K562 (cell line): ENCODE results near the gene SERPINB2. TPM values are rescaled to one million over a fixed set of nuclear protein-coding genes. Genes with fewer than 3 reads are reported as not detected.
"Not testable (repeated sequence)": the region's sequence is repeated elsewhere in the genome, so short reads cannot be mapped to it uniquely, and the experiment has no call there.

ENCODE experiments used
- ATAC-seq: fragments of 200-7000 bp; cut with Tn5 transposase; 3 replicates; pipeline ENCODE4 v1.9.1; 2020; ENCODE audit warnings: moderate library complexity
- BruUV-seq: library from RNA; stranded (reverse); fragments of 400-500 nt; replicated peaks from 2 replicates; lab custom pipeline; 2021; lab: Mats Ljungman, UMichigan
- CTCF ChIA-PET: fragments of 300-600 bp; formaldehyde crosslinking; extraction: SDS; loops from one replicate; lab custom pipeline; 2021; ENCODE audit warnings: low intra/inter-chr PET ratio; lab: Yijun Ruan, JAX
- POLR2A ChIA-PET: fragments of 300-600, 350-650 bp; sonication (Branson Sonifier 250); formaldehyde crosslinking; extraction: SDS; loops from one replicate; lab custom pipeline; 2021; ENCODE audit warnings: antibody characterized with exemption, inconsistent platforms; lab: Yijun Ruan, JAX
- DNase-seq, 4 experiments: peaks; one replicate each; pipeline versions ENCODE4 v3.0.0 to v3.0.0-alpha.2; 2011 to 2018; ENCODE audit warnings: low spot score in 3 of 4, mixed read lengths in 3 of 4; ENCODE audit errors: extremely low read depth in 1 of 4
- FAIRE-seq: peaks from 2 replicates; lab custom pipeline; 2011; peaks lifted over from hg19 to GRCh38; lab: Jason Lieb, UNC
- H2AFZ ChIP-seq: 2 replicates; pipeline ENCODE4 v1.6.0; 2011; ENCODE audit warnings: low read depth, low read length, control low read depth, inconsistent platforms
- H3K27ac ChIP-seq: fragments of 200-600 bp; 3 replicates; pipeline ENCODE4 v1.8.0; 2011; ENCODE audit warnings: low read depth, mild to moderate bottlenecking, control low read depth, inconsistent platforms, low read length, moderate library complexity, mixed read lengths; ENCODE audit errors: extremely low read depth
- H3K27me3 ChIP-seq, 2 experiments: fragments of 300-600 bp in 1 of 2; 2 replicates in 1 of 2; 3 replicates in 1 of 2; pipeline versions ENCODE4 v1.6.0 to v1.8.0; 2011; ENCODE audit warnings: inconsistent platforms in 2 of 2, low read length in 2 of 2, mild to moderate bottlenecking in 1 of 2, mixed read lengths in 1 of 2, moderate library complexity in 1 of 2; ENCODE audit not compliant: control insufficient read depth in 2 of 2, insufficient read depth in 2 of 2
- H3K36me3 ChIP-seq: fragments of 300-600 bp; 3 replicates; pipeline ENCODE4 v1.8.0; 2011; ENCODE audit warnings: mild to moderate bottlenecking, low read length, inconsistent platforms; ENCODE audit not compliant: control insufficient read depth, insufficient read depth
- H3K4me1 ChIP-seq, 2 experiments: fragments of 200-600 bp in 1 of 2; replicated peaks in 1 of 2; 2 replicates in 1 of 2; 3 replicates in 1 of 2; pipeline versions ENCODE4 v1.5.1 to v1.8.0; 2011; ENCODE audit warnings: inconsistent platforms in 2 of 2, low read length in 2 of 2, mild to moderate bottlenecking in 1 of 2, mixed read lengths in 1 of 2, moderate library complexity in 1 of 2; ENCODE audit not compliant: control insufficient read depth in 2 of 2, insufficient read depth in 2 of 2
- H3K4me2 ChIP-seq: 2 replicates; pipeline ENCODE4 v1.6.1; 2011; ENCODE audit warnings: low read length, control low read depth, inconsistent platforms, mixed read lengths; ENCODE audit not compliant: insufficient read depth
- H3K4me3 ChIP-seq: fragments of 200-600 bp; sonication (generic), shearing (Covaris generic); 2 replicates; pipeline ENCODE4 v1.5.1; 2016; ENCODE audit warnings: control low read depth, inconsistent platforms
- H3K79me2 ChIP-seq: fragments of 200-600 bp; 3 replicates; pipeline ENCODE4 v1.8.0; 2011; ENCODE audit warnings: low read length, inconsistent platforms; ENCODE audit not compliant: control insufficient read depth, insufficient read depth
- H3K9ac ChIP-seq, 2 experiments: 2 replicates each; pipeline versions ENCODE4 v1.6.0 to v1.6.1; 2011; ENCODE audit warnings: low read depth in 2 of 2, low read length in 2 of 2, control low read depth in 1 of 2, inconsistent platforms in 1 of 2, mild to moderate bottlenecking in 1 of 2, mixed read lengths in 1 of 2; ENCODE audit not compliant: insufficient read depth in 1 of 2
- H3K9me1 ChIP-seq: one replicate; pipeline ENCODE4 v1.6.0; 2011; ENCODE audit warnings: inconsistent platforms, mild to moderate bottlenecking, low read length, moderate library complexity; ENCODE audit not compliant: control insufficient read depth, insufficient read depth
- H3K9me3 ChIP-seq: replicated peaks from 2 replicates; pipeline ENCODE4 v1.5.1; 2011; ENCODE audit warnings: low read depth, low read length, inconsistent platforms; ENCODE audit not compliant: control insufficient read depth, insufficient read depth
- H4K20me1 ChIP-seq: replicated peaks from 2 replicates; pipeline ENCODE4 v1.6.1; 2011; ENCODE audit warnings: low read length, inconsistent platforms, mixed read lengths; ENCODE audit not compliant: control insufficient read depth, insufficient read depth
- ARID2 ChIP-seq: fragments of 450-650 bp; IDR thresholded peaks from 2 replicates; pipeline ENCODE4 v1.6.1; 2017; ENCODE audit warnings: antibody characterized with exemption, mild to moderate bottlenecking
- BDP1 ChIP-seq: IDR thresholded peaks from 3 replicates; pipeline ENCODE4 v1.6.1; 2011; ENCODE audit not compliant: insufficient read length, insufficient read depth
- CCAR2 ChIP-seq: fragments of 200-400 bp; formaldehyde crosslinking; IDR thresholded peaks from 2 replicates; pipeline ENCODE4 v1.6.1; 2017; ENCODE audit warnings: mild to moderate bottlenecking, low read depth, low read length
- DPF2 ChIP-seq: fragments of 450-650 bp; IDR thresholded peaks from 2 replicates; pipeline ENCODE4 v1.6.1; 2016
- E2F8 ChIP-seq: fragments of 450-650 bp; IDR thresholded peaks from 2 replicates; pipeline ENCODE4 v1.7.1; 2018; ENCODE audit warnings: mild to moderate bottlenecking, low read depth; ENCODE audit not compliant: partially characterized antibody
- HIVEP1 ChIP-seq: fragments of 250-450 bp; sonication (Bioruptor Pico); IDR thresholded peaks from 2 replicates; pipeline ENCODE4 v1.4.0; 2020; ENCODE audit warnings: mild to moderate bottlenecking
- MCM3 ChIP-seq: fragments of 450-650 bp; IDR thresholded peaks from 2 replicates; pipeline ENCODE4 v1.6.1; 2016
- NCOA6 ChIP-seq: fragments of 450-650 bp; IDR thresholded peaks from 2 replicates; pipeline ENCODE4 v1.6.1; 2017; ENCODE audit warnings: mild to moderate bottlenecking
- NCOR1 ChIP-seq: fragments of 450-650 bp; IDR thresholded peaks from 2 replicates; pipeline ENCODE4 v1.6.1; 2016; ENCODE audit warnings: mild to moderate bottlenecking, moderate library complexity
- RBM34 ChIP-seq: fragments of 200-400 bp; formaldehyde crosslinking; IDR thresholded peaks from 2 replicates; pipeline ENCODE4 v1.6.1; 2018; ENCODE audit warnings: low read length, borderline replicate concordance; ENCODE audit not compliant: insufficient read depth
- ZFP36 ChIP-seq: fragments of 150-350 bp; IDR thresholded peaks from 2 replicates; pipeline ENCODE4 v1.6.1; 2018; ENCODE audit warnings: low read length, low read depth; ENCODE audit not compliant: partially characterized antibody
- WGBS: fragments of 100-300 bp; shearing (Covaris generic); methylation state at CpG from one replicate; pipeline ENCODE4 v1.1.6; 2016; ENCODE audit warnings: low coverage, mixed read lengths; ENCODE audit not compliant: insufficient coverage; ENCODE audit errors: missing lambda C conversion rate; 5-methylcytosine and 5-hydroxymethylcytosine counted together
- in situ Hi-C: fragments of 300-500 bp; cut with MboI; formaldehyde crosslinking; loops from 4 replicates; pipeline ENCODE4 v1.15.0; 2018; ENCODE audit warnings: inconsistent platforms, mixed read lengths
- intact Hi-C: fragments of 100-400 bp; cut with micrococcal nuclease; formaldehyde crosslinking; loops from 2 replicates; pipeline ENCODE4 v1.14.2; 2022
- polyA plus RNA-seq, 8 experiments: library from polyadenylated mRNA; depleted of rRNA in 4 of 8; stranded (reverse) in 5 of 8; unstranded in 3 of 8; fragments of >200 nt; fragmentation: Nextera tagmentation in 2 of 8; fragmentation: Illumina TruSeq in 1 of 8; extraction: Ambion mirVana in 2 of 8; extraction: Trizol in 1 of 8; gene quantifications; 2 replicates each; pipeline versions ENCODE4 v1.2.1 to v1.2.3, GENCODE V29; 2011 to 2014; ENCODE audit warnings: inconsistent platforms in 1 of 8, missing spikeins in 1 of 8
- total RNA-seq, 7 experiments: library from RNA; depleted of rRNA in 6 of 7; stranded (reverse); fragments of >200 nt in 6 of 7; fragmentation: Illumina TruSeq in 2 of 7; extraction: Trizol in 2 of 7; gene quantifications; 2 replicates each; pipeline versions ENCODE4 v1.2.1 to v1.2.3, GENCODE V29; 2011 to 2021; ENCODE audit warnings: low replicate concordance in 1 of 7
- TF ChIP-seq, protein P1 (sequence below), 3 experiments: fragments of 200-800 bp in 1 of 3; sonication (Bioruptor generic) in 1 of 3; sonication (generic) in 1 of 3; formaldehyde crosslinking in 1 of 3; IDR thresholded peaks; 2 replicates each; pipeline versions ENCODE4 v1.6.1 to v1.8.0; 2016 to 2022; ENCODE audit warnings: mild to moderate bottlenecking in 2 of 3, missing compliant biosample characterization in 2 of 3, missing genetic modification characterization in 2 of 3, missing genetic modification reagents in 1 of 3

The SERPINB2 gene
- total and polyA plus RNA-seq, 9 of the 15 experiments (the other 6 are each of a cell fraction or from before 2014, with no cell fraction given): 0.03 to 0.13 (median 0.09) TPM; not detected in 5

- Histone ChIP-seq H3K79me2 (no peaks in the 10 kb centered on the region), H3K36me3 (no peaks in the 10 kb centered on the region), H3K4me2 (no peak overlapping the region), H3K27me3 (no peaks in the 10 kb centered on the region), H4K20me1 (no peaks in the 10 kb centered on the region), H3K9me3 (no peaks in the 10 kb centered on the region), H2AFZ (no peak overlapping the region), H3K9me1 (no peaks in the 10 kb centered on the region), H3K27ac (no peak overlapping the region), H3K9ac (no peak overlapping the region), H3K4me1 (peaks cover 0 to 6% of the 10 kb centered on the region in 2 experiments; a peak in 2 of 5 replicates), H3K4me3 (no peak overlapping the region)
- TF ChIP-seq BDP1 (no peak), MCM3 (no peak), ARID2 (no peak), HIVEP1 (no peak), CCAR2 (no peak), RBM34 (no peak), NCOA6 (no peak), ZFP36 (no peak), E2F8 (no peak), DPF2 (no peak), NCOR1 (no peak)
- TF ChIP-seq, protein P1, sequence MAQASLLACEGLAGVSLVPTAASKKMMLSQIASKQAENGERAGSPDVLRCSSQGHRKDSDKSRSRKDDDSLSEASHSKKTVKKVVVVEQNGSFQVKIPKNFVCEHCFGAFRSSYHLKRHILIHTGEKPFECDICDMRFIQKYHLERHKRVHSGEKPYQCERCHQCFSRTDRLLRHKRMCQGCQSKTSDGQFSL (CRISPR knock-in tag; IDR thresholded peaks at IDR 0.05): no peak
- TF ChIP-seq, protein P1 (tag; IDR thresholded peaks at IDR 0.05): no peak
- WGBS: 0% methylated on average over 8 of the region's 8 CpGs
- FAIRE-seq (no peak), DNase-seq (no peak), ATAC-seq (no peak)
- BruUV-seq: no TSS peak
- ChIA-PET POLR2A (no interaction called here), CTCF (no interaction called here)
- intact Hi-C loops (no loop called here), in situ Hi-C loops (no loop called here)
Measured at GRCh38 chr18:63940008-63940407, 52.5 kb downstream of the SERPINB2 start.

DNA sequence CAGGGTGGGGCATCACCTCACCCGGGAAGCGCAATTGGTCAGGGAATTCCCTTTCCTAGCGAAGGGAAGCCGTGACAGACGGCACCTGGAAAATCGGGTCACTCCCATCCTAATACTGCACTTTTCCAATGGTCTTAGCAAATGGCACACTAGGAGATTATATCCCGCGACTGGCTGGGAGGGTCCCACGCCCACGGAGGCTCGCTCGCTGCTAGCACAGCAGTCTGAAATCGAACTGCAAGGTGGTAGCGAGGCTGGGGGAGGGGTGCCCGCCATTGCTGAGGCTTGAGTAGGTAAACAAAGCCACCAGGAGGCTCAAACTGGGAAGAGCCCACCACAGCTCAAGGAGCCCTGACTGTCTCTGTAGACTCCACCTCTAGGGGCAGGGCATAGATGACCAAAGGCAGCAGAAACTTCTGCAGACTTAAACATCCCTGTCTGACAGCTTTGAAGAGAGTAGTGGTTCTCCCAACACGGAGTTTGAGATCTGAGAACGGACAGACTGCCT is 53.1 kb downstream of the SERPINB2 start:
- H3K9ac ChIP-seq, H3K79me2 ChIP-seq, intact Hi-C loops, H3K9me1 ChIP-seq, H3K4me2 ChIP-seq, H3K4me3 ChIP-seq, in situ Hi-C loops, POLR2A ChIA-PET, H3K4me1 ChIP-seq, ATAC-seq, H3K9me3 ChIP-seq, H3K27me3 ChIP-seq, CTCF ChIA-PET, H4K20me1 ChIP-seq, H3K36me3 ChIP-seq, H2AFZ ChIP-seq, H3K27ac ChIP-seq, BruUV-seq, FAIRE-seq, DNase-seq: not testable (repeated sequence)
- 0% methylated on average over 2 of the region's 17 CpGs for WGBS
